GM12878 (cell line): ENCODE results near the gene PPP6C. TPM values are rescaled to one million over a fixed set of nuclear protein-coding genes. Genes with fewer than 3 reads are reported as not detected.

Experiments used
- ATAC-seq: fragments of 200-7000 bp; cut with Tn5 transposase; 3 replicates; pipeline ENCODE4 v1.9.1; 2020; ENCODE audit warnings: mild to moderate bottlenecking, moderate library complexity
- BruUV-seq: library from RNA; stranded (reverse); fragments of 400-500 nt; replicated peaks from 2 replicates; lab custom pipeline; 2021; lab: Mats Ljungman, UMichigan
- CTCF ChIA-PET: fragments of 300-600 bp; sonication (Branson Sonifier 250); formaldehyde crosslinking; extraction: SDS; loops from one replicate; lab custom pipeline; 2021; ENCODE audit warnings: inconsistent platforms; lab: Yijun Ruan, JAX
- POLR2A ChIA-PET: fragments of 350-600 bp; formaldehyde crosslinking; extraction: SDS; loops from one replicate; lab custom pipeline; 2021; ENCODE audit warnings: inconsistent platforms; lab: Charles Lee
- RAD21 ChIA-PET: fragments of 300-600 bp; sonication (Branson Sonifier 250); formaldehyde crosslinking; loops from one replicate; lab custom pipeline; 2023; ENCODE audit warnings: antibody characterized with exemption; ENCODE audit not compliant: unreplicated experiment; lab: Charles Lee
- SMC1A ChIA-PET: fragments of 300-600 bp; sonication (Branson Sonifier 250); formaldehyde crosslinking; loops from one replicate; lab custom pipeline; 2023; ENCODE audit not compliant: unreplicated experiment, uncharacterized antibody; lab: Charles Lee
- DNase-seq: peaks from one replicate; pipeline ENCODE4 v3.0.0-alpha.2; 2011; ENCODE audit warnings: low read depth, low spot score
- FAIRE-seq: peaks from 3 replicates; lab custom pipeline; 2011; peaks lifted over from hg19 to GRCh38; lab: Jason Lieb, UNC
- H2AFZ ChIP-seq: 2 replicates; pipeline ENCODE4 v1.6.0; 2011; ENCODE audit warnings: low read depth, low read length, control low read depth; ENCODE audit not compliant: control insufficient read depth
- H3K27ac ChIP-seq: 2 replicates; pipeline ENCODE4 v1.5.1; 2011; ENCODE audit warnings: control low read depth; ENCODE audit not compliant: control insufficient read depth, insufficient read depth
- H3K27me3 ChIP-seq, 2 experiments: replicated peaks in 1 of 2; 2 replicates each; pipeline versions ENCODE4 v1.6.0 to v1.6.1; 2011; ENCODE audit warnings: low read length in 1 of 2; ENCODE audit not compliant: control insufficient read depth in 2 of 2, insufficient read depth in 2 of 2
- H3K36me3 ChIP-seq, 2 experiments: 2 replicates each; pipeline ENCODE4 v1.5.1; 2011; ENCODE audit warnings: low read length in 1 of 2; ENCODE audit not compliant: control insufficient read depth in 2 of 2, insufficient read depth in 2 of 2
- H3K4me1 ChIP-seq: 2 replicates; pipeline ENCODE4 v1.6.1; 2011; ENCODE audit warnings: mild to moderate bottlenecking, low read length, moderate library complexity, mixed read lengths; ENCODE audit not compliant: control insufficient read depth, insufficient read depth
- H3K4me2 ChIP-seq: 2 replicates; pipeline ENCODE4 v1.6.0; 2011; ENCODE audit warnings: control low read depth; ENCODE audit not compliant: control insufficient read depth, insufficient read depth
- H3K4me3 ChIP-seq: fragments of 200-600 bp; sonication (generic); 2 replicates; pipeline ENCODE4 v1.5.1; 2016
- H3K79me2 ChIP-seq: 2 replicates; pipeline ENCODE4 v1.6.0; 2011; ENCODE audit warnings: low read length; ENCODE audit not compliant: control insufficient read depth, insufficient read depth
- H3K9ac ChIP-seq: 2 replicates; pipeline ENCODE4 v1.8.0; 2011; ENCODE audit warnings: low read length, control low read depth, mixed read lengths; ENCODE audit not compliant: control insufficient read depth, insufficient read depth
- H3K9me3 ChIP-seq: replicated peaks from 3 replicates; pipeline ENCODE4 v1.5.1; 2011; ENCODE audit warnings: mild to moderate bottlenecking, low read length; ENCODE audit not compliant: control insufficient read depth, insufficient read depth
- H4K20me1 ChIP-seq: 2 replicates; pipeline ENCODE4 v1.6.0; 2011; ENCODE audit not compliant: control insufficient read depth, insufficient read depth
- CREB1 ChIP-seq: IDR thresholded peaks from 2 replicates; pipeline ENCODE4 v1.6.1; 2012; ENCODE audit warnings: low read depth, mild to moderate bottlenecking, inconsistent platforms
- GABPA ChIP-seq: IDR thresholded peaks from 2 replicates; pipeline ENCODE4 v1.6.1; 2014; ENCODE audit warnings: antibody characterized with exemption, low read depth, mild to moderate bottlenecking, inconsistent platforms
- KLF5 ChIP-seq: fragments of 450-650 bp; IDR thresholded peaks from 2 replicates; pipeline ENCODE4 v1.6.1; 2014; ENCODE audit warnings: mild to moderate bottlenecking; ENCODE audit not compliant: partially characterized antibody
- POLR2AphosphoS5 ChIP-seq: IDR thresholded peaks from 2 replicates; pipeline ENCODE4 v1.6.1; 2011; ENCODE audit warnings: mild to moderate bottlenecking, low read length, inconsistent platforms
- SMAD1 ChIP-seq: fragments of 450-650 bp; IDR thresholded peaks from 2 replicates; pipeline ENCODE4 v1.6.1; 2018; ENCODE audit warnings: mild to moderate bottlenecking, low read depth; ENCODE audit not compliant: partially characterized antibody
- SUZ12 ChIP-seq: fragments of 200-600 bp; sonication (generic); IDR thresholded peaks from one replicate; pipeline ENCODE4 v1.6.1; 2018; ENCODE audit warnings: antibody characterized with exemption, mild to moderate bottlenecking; ENCODE audit not compliant: unreplicated experiment
- WGBS: methylation state at CpG from one replicate; pipeline ENCODE4 v1.1.6; 2016; ENCODE audit warnings: low lambda C conversion rate; ENCODE audit not compliant: insufficient replicate concordance, insufficient coverage; ENCODE audit errors: missing lambda C conversion rate; 5-methylcytosine and 5-hydroxymethylcytosine counted together
- in situ Hi-C: fragments of 300-500 bp; cut with MboI; formaldehyde crosslinking; loops from 9 replicates; pipeline ENCODE4 v1.14.3; 2018; ENCODE audit warnings: mixed read lengths
- intact Hi-C: fragments of 100-400 bp; cut with micrococcal nuclease; formaldehyde crosslinking; loops from one replicate; pipeline ENCODE4 v1.14.2; 2022; ENCODE audit not compliant: unreplicated experiment
- polyA plus RNA-seq, 11 experiments: library from polyadenylated mRNA; depleted of rRNA in 4 of 11; unstranded in 6 of 11; stranded (reverse) in 5 of 11; fragments of >200 nt; fragmentation: Nextera tagmentation in 4 of 11; fragmentation: Illumina TruSeq in 1 of 11; extraction: Ambion mirVana in 4 of 11; extraction: Trizol in 1 of 11; gene quantifications; 1 replicate in 1 of 11; 2 replicates in 10 of 11; pipeline versions ENCODE4 v1.2.1 to v1.2.3, GENCODE V29; 2011 to 2016; ENCODE audit warnings: inconsistent platforms in 2 of 11, missing spikeins in 2 of 11, low read depth in 1 of 11
- total RNA-seq, 4 experiments: library from RNA; depleted of rRNA in 3 of 4; stranded (reverse); fragments of >200 nt in 3 of 4; fragmentation: Illumina TruSeq in 1 of 4; extraction: Trizol in 1 of 4; gene quantifications; 2 replicates each; pipeline versions ENCODE4 v1.2.1 to v1.2.3, GENCODE V29; 2013 to 2021
- TF ChIP-seq, protein P1 (sequence below): fragments of 150-350 bp; IDR thresholded peaks from 2 replicates; pipeline ENCODE4 v1.6.1; 2016; ENCODE audit warnings: low read depth, low read length

Gene PPP6C
- total and polyA plus RNA-seq, 10 of the 15 experiments (the other 5 are each of a cell fraction or from before 2014, with no cell fraction given) = 26.8 to 45.3 (median 37.1) TPM

DNA sequence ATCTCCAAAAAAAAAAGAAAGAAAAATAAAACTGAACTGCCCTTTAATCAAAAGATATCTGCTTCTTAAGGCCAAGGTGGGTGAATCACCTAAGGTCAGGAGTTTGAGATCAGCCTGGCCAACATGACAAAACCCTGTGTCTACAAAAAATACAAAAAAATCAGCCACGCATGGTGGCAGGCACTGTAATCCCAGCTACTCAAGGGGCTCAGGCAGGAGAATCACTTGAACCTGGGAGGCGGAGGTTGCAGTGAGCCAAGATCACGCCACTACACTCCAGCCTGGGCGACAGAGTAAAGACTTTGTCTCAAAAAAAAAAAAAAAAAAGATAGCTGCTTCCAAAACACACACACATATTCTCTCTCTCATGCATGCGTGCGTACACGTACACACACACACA, 64.1 kb downstream of the PPP6C start (continued):
- TF ChIP-seq, protein P1, sequence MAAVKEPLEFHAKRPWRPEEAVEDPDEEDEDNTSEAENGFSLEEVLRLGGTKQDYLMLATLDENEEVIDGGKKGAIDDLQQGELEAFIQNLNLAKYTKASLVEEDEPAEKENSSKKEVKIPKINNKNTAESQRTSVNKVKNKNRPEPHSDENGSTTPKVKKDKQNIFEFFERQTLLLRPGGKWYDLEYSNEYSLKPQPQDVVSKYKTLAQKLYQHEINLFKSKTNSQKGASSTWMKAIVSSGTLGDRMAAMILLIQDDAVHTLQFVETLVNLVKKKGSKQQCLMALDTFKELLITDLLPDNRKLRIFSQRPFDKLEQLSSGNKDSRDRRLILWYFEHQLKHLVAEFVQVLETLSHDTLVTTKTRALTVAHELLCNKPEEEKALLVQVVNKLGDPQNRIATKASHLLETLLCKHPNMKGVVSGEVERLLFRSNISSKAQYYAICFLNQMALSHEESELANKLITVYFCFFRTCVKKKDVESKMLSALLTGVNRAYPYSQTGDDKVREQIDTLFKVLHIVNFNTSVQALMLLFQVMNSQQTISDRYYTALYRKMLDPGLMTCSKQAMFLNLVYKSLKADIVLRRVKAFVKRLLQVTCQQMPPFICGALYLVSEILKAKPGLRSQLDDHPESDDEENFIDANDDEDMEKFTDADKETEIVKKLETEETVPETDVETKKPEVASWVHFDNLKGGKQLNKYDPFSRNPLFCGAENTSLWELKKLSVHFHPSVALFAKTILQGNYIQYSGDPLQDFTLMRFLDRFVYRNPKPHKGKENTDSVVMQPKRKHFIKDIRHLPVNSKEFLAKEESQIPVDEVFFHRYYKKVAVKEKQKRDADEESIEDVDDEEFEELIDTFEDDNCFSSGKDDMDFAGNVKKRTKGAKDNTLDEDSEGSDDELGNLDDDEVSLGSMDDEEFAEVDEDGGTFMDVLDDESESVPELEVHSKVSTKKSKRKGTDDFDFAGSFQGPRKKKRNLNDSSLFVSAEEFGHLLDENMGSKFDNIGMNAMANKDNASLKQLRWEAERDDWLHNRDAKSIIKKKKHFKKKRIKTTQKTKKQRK = no peak
- TF ChIP-seq SMAD1 (no peak), KLF5 (no peak), POLR2AphosphoS5 (no peak)

DNA sequence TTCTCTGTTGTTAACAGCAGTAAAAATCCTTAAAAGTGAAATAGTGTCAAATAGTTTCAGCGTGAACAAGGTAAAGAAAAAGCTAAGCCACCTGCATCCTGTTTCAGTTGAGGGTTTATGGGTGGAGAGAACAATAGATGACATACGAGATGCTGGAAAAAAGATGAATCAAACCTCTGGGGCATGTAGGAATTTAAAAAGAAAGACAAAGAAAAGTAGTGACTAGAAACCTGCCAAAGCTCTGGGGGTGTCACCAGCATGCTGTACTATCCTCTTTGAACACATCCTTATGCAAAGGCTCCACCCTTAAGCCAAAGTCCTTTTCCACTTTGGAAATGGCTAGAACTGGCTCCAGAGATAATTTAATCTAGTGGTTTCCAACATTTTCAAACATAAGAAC, 68.5 kb downstream of the PPP6C start:
- Histone ChIP-seq H3K9me3 (no peaks in the 10 kb centered on the region), H3K4me1 (no peaks in the 10 kb centered on the region), H3K36me3 (no peaks in the 10 kb centered on the region), H2AFZ (no peak overlapping the region), H3K4me2 (no peak overlapping the region), H3K27ac (no peak overlapping the region), H3K27me3 (no peaks in the 10 kb centered on the region), H4K20me1 (no peaks in the 10 kb centered on the region), H3K9ac (no peak overlapping the region), H3K79me2 (no peaks in the 10 kb centered on the region), H3K4me3 (no peak overlapping the region)
- WGBS = 29% methylated on average over 2 of the region's 2 CpGs
- in situ Hi-C loops = no loop called here
- no TSS peak for BruUV-seq
- no peak for FAIRE-seq
- SMC1A ChIA-PET = no interaction called here
- intact Hi-C loops = no loop called here
- CTCF ChIA-PET = no interaction called here
- RAD21 ChIA-PET = interaction anchor here (0.5 kb wide), 1 partner anchor 183 kb away, joined by 3 read pairs; no protein-coding TSS in a partner anchor
- no peak for TF ChIP-seq SUZ12
- TF ChIP-seq GABPA = no peak
- TF ChIP-seq CREB1 = no peak
- ATAC-seq = no peak; the same call in 1 of the 3 replicates
- no peak for DNase-seq
- POLR2A ChIA-PET = no interaction called here
